DMS79 (cell line): Measurements from ENCODE around the gene CPEB3.
"Not testable (repeated sequence)": the region's sequence is repeated elsewhere in the genome, so short reads cannot be mapped to it uniquely, and the experiment has no call there.

Experiments
- DNase-seq: peaks from one replicate; lab custom pipeline; 2025; lab: John Stamatoyannopoulos, UW

The CPEB3 gene

DNA sequence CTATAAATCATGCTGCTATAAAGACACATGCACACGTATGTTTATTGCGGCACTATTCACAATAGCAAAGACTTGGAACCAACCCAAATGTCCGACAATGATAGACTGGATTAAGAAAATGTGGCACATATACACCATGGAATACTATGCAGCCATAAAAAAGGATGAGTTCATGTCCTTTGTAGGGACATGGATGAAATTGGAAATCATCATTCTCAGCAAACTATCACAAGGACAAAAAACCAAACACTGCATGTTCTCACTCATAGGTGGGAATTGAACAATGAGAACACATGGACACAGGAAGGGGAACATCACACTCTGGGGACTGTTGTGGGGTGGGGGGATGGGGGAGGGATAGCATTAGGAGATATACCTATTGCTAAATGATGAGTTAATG, 149.7 kb downstream of the CPEB3 start:
- DNase-seq: not testable (repeated sequence)

- not testable (repeated sequence) for DNase-seq
Observed at GRCh38 chr10:92134049-92134448, 156.8 kb downstream of the CPEB3 start.

GRCh38 chr10:92131275-92131820, 159.5 kb downstream of the CPEB3 start:
- no peak for DNase-seq

DNA sequence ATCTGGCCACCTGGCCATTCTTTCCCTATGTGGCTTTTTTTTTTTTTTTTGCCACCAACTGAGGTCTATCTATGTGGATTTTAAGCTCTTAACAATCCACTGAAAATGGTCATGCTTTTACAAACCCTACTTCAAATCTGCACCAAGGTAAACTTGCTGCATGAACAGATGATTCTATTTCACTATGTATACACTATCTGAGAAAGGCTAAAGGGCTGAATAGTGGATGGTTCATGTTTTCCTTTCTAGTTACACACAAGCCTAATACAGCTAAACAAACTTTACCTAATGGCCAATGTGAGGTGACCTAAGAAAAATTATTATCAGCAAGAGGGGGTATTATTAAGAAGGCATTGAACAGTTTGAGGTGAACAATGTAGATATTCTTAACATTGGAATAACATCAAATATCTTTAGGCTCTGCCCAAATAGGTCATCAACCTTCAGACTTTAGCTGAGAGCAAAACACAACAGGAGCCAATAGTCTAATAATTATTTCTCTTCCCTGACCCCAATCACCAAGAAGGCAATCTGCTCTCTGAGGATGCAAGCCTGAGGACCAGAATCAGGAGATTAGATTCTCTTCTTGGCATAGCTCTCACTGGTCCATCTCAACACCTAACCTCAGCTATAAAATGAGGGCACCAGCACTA, 160.1 kb downstream of the CPEB3 start:
- DNase-seq: no peak

DNA sequence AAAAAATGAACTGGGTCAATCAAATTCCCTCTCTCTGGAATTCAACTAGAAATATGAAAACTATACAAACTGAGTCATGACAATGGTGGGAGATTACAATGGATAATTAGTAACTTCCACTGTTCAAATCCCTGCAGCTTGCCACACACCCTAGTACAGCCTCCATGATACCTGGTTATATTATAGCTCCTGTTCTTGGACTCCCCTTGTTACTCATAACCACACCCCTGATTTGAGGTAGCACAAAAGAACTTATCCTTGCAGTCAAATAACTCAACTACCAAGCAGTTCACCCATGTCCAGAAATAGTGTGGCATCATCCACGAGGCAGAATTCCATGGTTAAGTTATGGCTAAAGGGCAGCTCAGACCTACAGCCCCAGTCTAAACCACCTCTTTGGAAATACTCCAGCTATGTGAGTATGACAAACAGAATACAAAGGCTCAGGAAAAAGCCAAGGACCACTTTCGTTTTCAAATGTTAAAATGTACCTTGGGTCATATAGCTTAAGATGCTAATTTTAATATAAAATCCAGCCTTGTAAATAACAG, 164.7 kb downstream of the CPEB3 start:
- no peak for DNase-seq

GRCh38 chr10:92125144-92125543, 165.7 kb downstream of the CPEB3 start:
- DNase-seq: no peak

GRCh38 chr10:92124616-92125143, 166.2 kb downstream of the CPEB3 start:
- DNase-seq: no peak

GRCh38 chr10:92124020-92124419, 166.9 kb downstream of the CPEB3 start:
- no peak for DNase-seq

DNA sequence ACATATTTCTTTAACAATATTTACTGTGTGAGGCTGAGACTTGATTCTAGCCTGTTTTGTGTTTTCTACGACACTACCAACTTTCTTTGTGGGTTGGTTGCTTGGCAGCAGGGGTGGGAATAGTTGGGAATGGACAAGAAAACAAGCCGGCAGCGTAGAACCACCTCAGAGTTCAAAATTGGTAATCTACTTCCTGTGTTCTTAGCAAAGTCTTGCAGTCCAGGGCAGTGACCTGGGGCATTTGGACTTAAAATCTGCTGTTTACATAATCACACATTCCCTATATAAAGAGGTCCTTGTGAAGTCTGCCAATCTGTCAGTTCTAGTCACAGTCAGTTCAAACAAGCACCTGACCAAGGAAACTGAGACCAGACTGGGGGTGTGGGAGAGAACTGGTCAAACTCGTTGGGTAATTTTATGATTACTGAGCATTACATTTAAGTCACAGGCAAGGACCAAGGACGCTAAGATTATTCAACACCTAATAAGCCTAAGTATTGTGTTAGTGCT, 167.9 kb downstream of the CPEB3 start:
- DNase-seq: no peak

DNA sequence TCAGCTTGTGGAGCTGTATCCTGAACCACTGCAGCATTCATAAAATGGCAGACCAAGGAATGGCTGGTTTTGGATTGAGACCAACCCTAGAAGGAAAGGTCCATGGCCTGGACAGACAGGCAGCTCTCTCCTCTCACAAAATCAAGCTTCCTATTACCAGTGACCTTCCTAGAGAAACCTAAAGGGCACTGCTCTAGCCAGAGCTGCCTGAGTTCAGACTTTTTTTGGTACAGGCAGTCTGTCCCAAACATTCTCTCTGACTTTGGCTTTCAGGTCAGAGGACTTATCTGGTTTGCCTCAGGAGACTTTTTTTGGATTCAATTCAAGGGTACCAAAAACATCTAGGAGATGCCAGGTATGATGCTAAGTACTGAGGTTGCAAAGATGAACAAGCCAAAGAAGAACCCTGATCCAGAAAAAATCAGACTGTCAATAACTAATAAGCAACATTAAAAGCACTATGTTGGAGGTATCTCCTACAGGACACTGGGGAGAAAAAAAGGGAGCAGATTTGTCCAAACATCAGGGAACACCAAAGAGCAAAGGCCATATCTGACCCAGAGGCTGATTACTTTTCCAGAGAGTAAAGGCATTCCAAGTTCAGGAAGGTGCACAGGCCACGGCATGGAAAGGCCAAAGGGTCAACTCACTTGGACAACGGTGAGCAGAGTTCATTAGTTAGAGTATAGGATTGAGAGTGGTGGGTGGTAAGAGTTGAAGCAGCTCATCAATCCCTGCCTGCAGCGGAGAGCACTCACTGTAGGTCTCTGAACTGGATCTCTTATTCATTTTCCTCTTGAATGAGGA, 169.0 kb downstream of the CPEB3 start:
- DNase-seq: no peak

GRCh38 chr10:92119340-92119739, 171.5 kb downstream of the CPEB3 start:
- DNase-seq: no peak

DNA sequence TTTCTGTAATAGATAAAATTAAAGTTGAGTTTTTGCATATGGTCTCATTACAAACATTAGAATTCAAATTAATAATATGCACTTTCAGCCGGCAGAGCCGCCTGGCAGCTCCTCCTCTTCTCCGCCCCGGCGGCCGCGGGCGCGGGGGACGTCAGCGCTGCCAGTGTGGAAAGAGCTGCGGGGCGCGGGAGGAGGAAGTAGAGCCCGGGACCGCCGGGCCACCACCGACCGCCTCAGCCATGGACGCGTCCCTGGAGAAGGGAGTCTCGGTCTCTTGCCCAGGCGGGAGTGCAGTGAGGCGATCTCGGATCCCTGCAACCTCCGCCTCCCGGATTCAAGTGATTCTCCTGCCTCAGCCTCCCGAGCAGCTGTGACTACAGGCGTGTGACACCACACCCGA, 176.0 kb downstream of the CPEB3 start:
- not testable (repeated sequence) for DNase-seq

DNA sequence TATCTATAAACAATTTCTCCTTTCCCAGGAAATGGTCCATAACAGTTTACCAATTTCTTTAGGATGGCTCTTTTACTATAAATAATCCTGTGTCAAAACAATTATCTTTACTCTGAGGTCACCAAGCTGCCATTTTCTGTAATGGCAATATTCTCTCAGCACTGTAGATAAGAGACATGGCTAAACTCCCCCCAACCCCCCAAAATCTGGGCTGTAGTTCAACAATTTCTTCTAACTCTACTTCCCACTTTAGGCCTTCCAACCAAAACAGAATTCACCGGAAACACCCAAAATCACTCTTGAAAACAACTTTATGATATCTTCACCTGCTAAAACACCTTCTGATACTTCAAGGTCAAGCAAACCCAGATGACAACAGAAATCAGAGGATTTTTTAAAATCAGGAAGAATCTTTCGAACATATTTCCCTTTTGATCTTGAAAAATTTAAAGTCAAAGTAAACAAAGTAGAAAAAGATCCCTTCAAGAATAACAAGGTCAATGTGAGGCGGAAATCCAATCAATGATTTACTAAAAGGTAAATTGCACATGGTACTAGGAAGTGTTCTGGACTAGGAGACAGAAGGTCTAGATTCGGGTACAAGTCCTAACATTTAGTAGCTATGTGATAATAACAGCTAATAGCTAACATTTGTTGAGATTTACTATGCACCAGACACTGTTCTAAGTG, 176.8 kb downstream of the CPEB3 start:
- DNase-seq: no peak

DNA sequence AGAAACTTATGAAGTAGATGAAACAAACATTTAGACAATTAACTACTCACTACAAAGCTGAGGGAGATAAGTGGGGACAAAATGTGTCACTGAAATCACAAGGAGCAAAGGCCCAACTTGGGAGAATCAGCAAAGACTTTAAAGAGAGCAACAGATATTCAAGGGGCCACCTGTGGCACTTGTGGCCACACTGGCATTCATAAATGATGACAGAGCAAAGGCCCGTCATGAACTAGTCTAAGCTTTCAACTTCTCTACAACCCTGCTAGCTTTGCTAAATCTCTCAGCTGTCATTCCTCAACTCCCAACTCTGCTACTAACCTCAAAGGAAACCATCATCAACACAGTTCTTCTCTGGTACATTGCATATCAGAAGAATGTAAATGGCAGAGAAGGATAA, 178.4 kb downstream of the CPEB3 start:
- no peak for DNase-seq

DNA sequence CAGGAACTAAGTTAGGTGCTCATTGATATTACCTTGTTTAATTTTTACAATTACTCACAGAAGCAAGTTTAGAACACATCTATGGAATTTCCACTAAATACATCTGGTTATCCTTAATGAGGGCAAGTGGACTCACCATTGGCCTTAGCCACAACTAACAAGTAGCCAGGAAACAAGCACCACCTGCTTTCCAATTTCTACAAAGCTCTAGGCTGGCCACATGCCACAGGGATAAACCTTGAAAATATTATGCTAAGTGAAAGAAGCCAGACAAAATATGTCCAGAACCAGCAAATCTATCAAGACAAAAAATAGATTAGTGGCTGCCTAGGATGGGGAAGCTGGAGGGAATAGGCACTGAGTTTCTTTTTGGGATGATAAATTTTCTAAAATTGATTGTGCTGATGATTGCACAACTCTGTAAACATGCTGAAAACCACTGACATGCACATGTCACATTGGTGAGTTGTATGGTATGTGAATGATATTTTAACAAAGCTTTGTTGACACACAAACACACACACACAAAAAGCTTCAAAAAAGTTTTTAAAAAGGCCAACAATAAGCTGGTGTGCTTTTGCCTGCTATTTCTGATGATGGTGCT, 179.4 kb downstream of the CPEB3 start:
- no peak for DNase-seq

DNA sequence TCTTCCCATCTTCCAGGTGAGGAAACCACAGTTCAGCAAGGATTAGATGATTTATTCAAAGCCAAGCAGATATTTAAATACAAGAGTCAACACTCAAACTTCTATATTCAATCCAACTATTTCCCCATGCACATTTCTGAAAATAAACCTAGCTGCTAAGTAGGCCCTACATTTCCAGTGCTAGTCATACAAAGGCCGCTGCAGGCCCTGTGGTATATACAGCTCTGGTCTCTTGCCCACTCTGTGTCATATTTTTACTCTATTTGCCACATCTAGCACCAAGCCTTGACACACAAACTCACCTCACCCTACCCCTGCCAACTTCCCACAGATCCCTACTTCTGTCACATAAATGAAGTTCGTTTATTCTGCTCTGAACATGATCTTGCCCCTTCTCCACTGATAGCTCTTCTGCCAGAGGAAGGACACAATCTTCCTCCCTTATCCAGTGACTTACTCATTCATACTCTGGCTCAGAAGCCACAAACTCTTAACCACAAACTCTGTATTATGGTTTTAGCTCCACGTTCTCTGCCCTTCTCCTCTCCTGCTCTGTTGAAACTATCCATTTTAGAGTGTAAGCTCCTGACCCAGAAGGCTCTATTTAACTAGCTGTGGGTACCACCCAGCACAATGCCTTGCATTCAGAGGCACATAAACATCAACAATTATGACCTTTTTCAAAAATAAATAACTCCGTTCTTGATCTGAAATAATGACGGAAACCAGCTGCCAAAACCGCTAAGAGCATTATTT, 180.7 kb downstream of the CPEB3 start:
- peak; percentile 8 for DNase-seq

- DNase-seq: no peak
Observed at GRCh38 chr10:92108747-92109146, 182.1 kb downstream of the CPEB3 start.

DNA sequence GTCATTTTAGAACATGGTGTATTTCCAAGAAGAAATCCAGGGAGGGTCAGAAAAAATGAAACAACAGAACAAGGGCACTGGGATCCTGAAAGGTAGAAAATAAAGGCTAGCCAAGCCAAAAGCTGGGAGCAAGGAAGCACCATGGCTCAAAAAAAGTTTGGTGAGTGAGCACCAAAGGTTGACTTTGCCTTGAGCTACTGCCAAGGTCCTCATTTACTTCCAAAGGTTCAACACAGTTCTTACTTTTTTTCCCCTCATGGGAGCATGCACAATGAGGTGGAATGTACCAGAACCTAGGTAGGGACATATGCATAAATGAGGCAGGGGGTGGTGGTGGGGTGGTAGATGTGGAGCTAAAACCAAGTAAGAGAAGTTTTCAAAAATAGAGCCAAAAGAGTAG, 182.8 kb downstream of the CPEB3 start:
- DNase-seq: no peak

DNA sequence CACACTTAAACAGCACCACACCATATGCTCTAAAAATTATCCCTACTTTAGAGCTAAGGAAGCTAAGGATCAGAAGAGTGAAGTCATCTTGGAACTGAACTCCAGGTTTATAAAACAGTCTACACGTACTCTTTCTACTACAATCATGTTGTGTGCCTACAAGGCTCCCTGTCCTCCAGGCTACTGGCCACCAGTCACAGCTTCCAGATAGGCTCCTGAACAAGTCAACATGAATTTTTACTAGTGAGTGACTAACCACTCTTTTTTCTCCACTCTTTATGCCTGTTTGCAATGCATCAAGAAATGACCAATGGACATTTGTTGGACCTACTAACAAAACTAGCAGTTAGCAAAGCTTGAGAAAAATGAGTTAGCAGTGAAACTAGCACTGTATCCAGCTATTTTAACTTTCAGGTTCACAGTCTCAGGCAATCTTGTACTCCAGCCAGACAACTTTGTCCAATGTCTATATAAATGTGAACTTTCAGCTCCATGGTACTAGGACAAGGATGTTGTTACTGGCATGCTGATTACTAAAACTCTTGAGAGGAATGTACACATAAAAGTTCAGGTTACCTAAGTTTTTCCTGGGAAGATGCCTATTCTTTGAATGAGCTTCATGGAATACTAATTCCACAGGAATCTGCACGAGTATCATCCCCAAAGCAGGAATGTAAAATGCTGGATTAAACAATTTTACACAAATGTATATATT, 187.3 kb downstream of the CPEB3 start:
- no peak for DNase-seq

DNA sequence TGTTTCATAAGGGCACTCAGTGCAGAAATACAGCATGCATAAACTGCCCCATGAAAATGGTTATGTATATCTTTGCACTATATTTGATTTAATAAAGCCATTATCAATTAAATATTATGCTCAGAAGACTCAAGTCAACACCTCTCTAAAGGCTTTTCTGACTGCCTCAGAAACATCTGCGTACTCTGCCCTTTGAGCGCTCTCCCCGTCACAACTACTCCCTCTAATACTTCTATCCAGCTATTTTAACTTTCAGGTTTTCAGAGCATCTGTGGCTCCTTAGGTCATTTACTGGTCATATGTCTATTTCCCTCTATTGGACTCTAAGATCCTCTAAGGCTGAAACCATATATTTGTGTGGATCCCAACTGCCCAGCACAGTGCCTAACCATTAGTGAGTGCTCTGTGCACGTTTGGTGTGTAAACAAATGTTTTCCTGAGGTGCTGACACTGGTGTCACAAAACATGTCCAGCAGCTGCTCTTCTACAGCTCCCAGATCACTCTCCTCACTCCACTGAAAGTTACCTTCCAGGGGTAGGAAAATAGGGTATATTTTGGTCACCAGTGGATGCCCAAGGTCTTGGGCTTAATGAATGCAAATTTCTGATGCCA, 188.2 kb downstream of the CPEB3 start:
- DNase-seq: no peak
